Astrocyte of the hippocampus (primary cell): ENCODE data around the gene PIGW.

Source experiments
- DNase-seq: peaks from one replicate; pipeline ENCODE4 v3.0.0; 2011; ENCODE audit warnings: low read depth, low spot score

PIGW gene

GRCh38 chr17:36534840-36535668, at the start of gene PIGW, which contains the start of gene MYO19:
TSS of gene PIGW (plus strand) at chr17:36534987. CDS start at chr17:36537102, 2,115 bp downstream.
TSS of gene MYO19 (minus strand) at chr17:36534868. CDS start at chr17:36532538, 2,330 bp downstream.
- DNase-seq: peak; percentile 95

GRCh38 chr17:36485027-36485426, 49.8 kb upstream of the PIGW start:
- no peak for DNase-seq

DNA sequence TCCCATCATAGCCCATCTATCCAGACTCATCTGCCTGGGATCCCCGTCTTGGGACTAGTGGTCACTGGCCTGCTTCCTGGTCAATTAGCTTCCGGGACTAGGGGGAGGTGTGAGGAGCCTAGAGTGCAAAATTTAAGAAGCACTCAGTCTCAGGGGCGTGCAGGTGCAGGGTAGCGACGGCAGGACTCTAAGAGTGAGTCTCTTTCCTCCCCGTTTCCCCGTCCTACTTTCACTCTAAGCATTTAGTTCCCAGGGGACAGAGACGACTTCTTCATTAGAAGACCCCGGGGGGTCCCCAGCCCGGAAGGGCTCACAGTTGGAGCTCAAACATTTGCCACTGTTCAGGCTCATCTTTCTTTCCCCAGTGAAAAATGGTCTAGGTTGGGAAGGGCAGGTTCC, 49.0 kb upstream of the PIGW start:
- DNase-seq: no peak

- peak; percentile 97 for DNase-seq
Observed at GRCh38 chr17:36486204-36487194, 48.3 kb upstream of the PIGW start, which contains the start of gene ZNHIT3. TSS of gene ZNHIT3 (plus strand) at chr17:36486681. CDS start at chr17:36486700, 19 bp downstream.

DNA sequence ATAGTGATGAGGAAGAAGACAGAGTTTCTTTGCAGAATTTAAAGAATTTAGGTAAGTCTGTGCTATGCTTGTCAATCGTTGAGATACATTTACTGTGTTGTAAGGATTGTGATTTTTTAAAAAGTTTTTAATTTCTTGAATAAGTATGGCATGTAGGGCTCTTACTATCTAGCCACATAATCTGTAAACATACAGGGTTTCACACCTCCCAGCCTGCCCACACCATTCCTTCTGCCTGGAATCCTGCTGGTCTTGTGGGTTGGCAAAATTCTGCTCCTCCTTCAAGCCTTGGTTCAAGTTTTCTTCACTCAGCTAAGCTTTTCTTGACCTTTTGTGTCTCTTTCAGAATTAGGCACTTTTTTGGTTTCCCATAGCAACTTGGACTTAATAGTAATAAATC, 40.8 kb upstream of the PIGW start:
- peak; percentile 20 for DNase-seq

DNA sequence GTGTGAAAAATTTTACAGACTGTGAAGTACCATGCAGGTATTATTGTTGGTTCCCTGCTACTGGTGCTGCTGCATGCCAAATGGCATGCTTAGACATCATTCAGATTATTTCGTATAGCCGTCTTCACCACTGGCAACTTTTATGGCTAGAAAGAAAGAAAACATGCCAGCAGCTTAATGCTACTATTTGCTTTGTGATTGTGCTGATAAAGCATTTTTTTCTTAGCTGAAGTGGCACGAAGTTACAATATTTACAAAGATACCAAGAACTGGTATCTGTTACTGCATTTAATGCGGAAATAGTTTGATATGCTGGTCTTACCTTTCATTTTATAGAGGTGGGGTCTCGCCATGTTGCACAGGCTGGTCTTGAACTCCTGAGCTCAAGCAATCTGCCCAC, 40.1 kb upstream of the PIGW start:
- DNase-seq: no peak

DNA sequence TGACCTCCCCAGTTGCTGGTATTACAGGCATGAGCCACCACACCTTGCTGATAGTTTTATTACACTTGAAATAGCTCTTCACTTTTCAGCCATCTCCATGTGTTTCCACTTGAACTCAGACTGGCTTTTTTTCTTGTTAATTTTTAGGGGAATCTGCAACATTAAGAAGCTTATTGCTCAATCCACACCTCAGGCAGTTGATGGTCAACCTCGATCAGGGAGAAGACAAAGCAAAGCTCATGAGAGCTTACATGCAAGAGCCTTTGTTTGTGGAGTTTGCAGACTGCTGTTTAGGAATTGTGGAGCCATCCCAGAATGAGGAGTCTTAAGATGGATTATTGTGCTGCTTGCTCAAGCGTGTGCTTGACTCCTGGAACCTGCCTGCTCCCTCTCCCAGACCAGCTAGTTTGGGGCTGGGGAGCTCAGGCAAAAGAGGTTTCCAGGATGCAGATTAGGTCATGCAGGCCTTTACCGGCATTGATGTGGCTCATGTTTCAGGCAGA, 39.7 kb upstream of the PIGW start:
- no peak for DNase-seq

DNA sequence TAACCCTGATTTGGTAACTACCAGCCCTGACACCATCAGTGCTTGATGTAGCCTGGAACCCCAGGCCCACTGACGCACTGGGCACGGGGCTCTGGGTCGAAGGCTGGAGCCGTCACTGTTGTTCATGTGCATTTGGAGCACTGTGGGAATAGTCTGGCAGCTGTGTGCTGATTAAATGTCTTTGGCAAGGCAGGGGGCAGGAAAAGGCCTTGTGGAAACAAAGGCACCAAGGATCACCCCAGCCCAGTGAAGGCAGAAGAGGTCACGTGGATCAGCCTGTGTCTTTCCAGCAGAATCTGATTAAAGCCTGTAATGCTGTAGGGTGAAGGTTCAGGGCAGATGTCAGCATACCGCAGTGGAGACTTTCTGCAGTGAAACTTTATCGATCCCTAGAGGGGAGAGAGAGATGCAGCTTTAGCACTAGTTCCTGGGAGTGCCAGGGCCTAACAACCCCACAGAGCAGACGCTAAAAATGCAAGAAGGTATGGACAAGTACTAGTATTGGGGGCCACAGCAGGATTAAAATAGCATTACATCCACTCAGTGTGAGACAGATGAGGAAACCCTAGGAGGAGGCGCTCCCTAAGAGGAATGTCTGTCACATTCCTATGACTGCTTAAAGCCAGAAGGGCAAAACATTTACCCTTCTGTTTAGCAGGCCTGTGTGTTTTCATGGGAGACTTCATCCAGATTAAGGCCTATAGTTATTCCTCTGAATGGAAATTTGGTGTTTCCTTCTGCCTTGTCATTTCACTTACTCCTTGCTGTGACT, 38.6 kb upstream of the PIGW start:
- no peak for DNase-seq

GRCh38 chr17:36498155-36498554, 36.6 kb upstream of the PIGW start:
- DNase-seq: no peak

DNA sequence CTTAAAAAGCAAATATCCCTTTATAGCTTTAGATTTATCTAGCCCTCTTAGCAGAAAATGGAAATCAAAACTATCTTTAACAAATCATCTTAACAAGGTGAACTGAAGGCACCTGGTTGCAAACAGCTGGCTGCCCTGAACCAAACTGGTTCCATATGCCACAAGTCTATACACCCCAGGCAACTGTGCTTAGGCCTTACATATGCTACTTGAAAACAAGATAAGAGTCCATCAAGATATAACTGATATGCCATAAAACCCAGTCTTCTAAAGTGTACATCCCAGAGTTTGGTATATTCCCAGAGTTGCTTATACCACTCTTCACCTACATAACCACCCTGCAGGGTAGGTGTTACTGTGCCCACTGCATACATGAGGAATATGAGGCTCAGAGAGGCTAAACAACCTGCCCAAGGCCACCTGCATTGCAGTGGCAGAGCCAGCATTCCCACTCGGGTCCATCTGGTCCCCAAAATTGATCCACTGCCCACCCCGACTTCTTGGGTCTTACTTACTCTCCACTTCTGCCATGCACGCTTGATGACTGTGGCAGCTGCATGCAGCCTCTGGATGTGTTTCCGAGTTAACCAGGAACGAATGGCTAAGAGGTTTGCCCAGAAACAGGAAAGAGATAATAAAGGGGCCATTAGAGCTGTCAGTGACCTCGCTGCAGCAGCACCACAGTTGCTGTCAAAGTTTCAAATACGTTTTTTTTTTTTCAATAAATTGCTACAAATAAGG, 36.1 kb upstream of the PIGW start:
- no peak for DNase-seq

GRCh38 chr17:36500745-36501225, 34.0 kb upstream of the PIGW start:
- DNase-seq: no peak

GRCh38 chr17:36501351-36501750, 33.4 kb upstream of the PIGW start:
- no peak for DNase-seq

- DNase-seq: no peak
Observed at GRCh38 chr17:36501963-36502362, 32.8 kb upstream of the PIGW start.

DNA sequence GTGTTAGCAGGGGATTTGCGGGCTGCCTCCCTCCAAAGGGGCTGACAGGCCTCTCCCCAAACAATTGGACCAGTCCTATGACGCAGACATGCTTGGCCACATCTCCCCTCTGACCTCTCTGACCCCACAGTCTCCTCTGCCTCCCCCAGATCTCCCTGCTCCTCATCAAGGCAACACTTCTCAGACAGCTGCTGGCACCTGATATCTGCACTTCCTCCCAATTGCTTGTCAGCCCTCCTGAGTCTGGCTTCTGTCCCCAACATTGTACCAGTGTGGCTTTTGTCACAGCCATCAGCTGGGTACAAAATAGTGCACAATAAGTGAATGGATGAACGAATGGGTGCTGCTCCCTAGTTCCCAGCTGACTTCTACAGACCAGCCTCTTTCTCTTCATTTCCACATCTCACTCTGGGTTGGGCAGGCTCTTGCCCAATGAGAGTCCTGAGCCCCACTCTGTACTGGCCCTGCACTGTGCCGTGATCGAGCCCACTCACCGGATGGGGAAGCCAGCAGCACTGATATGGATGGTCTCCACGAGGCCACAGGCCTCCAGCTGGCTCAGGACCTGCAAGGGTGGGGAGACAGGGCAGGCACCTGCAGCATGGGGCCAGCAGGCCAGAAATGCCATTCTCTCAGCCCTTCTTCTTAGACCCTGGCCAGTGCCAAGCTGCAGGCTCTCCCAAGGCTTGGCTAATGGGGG, 31.2 kb upstream of the PIGW start:
- DNase-seq: no peak

- no peak for DNase-seq
Observed at GRCh38 chr17:36504156-36504545, 30.6 kb upstream of the PIGW start.

DNA sequence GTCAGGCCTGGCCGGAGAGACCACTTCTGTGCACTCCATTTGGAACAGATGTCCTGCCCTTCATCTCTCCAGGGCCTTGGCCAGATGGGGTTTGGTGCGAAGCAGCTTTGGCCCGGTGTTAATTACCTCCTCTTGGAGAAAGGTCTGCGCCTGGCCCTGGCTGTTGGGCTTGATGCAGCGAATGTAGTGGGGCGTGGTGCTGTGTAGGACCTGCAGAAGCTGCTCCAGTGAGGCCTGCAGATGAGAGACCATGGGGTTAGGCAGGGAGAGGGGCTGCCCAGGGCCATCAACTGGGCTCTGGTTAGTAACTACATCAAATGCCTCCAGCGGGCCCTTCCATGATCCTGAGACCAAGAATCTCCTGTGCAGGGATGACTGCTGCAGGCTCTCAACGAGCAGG, 29.6 kb upstream of the PIGW start:
- no peak for DNase-seq

- DNase-seq: no peak
Observed at GRCh38 chr17:36506249-36506826, 28.4 kb upstream of the PIGW start.

GRCh38 chr17:36506831-36507230, 28.0 kb upstream of the PIGW start:
- DNase-seq: no peak

DNA sequence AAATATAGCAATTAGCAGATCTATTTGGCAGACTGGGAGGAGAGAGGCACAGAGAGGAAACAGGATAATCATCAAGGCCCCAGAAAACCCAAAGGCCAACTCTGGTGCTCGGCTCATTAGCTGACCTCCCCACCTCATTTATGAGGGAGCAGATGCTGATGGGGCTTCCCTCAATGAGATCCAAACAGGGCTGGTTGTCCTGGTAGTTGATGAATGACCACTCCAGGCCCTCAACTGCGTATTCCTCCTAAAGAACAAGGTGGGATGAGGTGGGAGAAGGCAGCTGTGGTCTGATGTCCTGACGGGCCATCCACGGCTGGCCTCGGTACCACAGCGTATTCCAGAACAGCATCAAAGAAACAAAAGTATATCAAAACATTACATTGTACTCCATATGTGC, 27.5 kb upstream of the PIGW start:
- no peak for DNase-seq
